Upper lobe of left lung (tissue), 6 donors: ENCODE data around the gene KMT5B. TPM values are rescaled to one million over a fixed set of nuclear protein-coding genes. Genes with fewer than 3 reads are reported as not detected.

Experiments
- ATAC-seq, 2 donors: fragments of 200-7000 bp; cut with Tn5 transposase; one replicate each; pipeline ENCODE4 v1.9.1; 2022; ENCODE audit warnings: mild to moderate bottlenecking in 2 of 2, moderate library complexity in 2 of 2; ENCODE audit not compliant: low FRiP score in 2 of 2
- DNase-seq, 2 donors: peaks; one replicate each; pipeline ENCODE4 v3.0.0-alpha.2; 2019 to 2020
- H3K27ac ChIP-seq, 4 donors: fragments of 200-600 bp; sonication (generic); one replicate each; pipeline ENCODE4 v1.5.1; 2016 to 2019
- H3K27me3 ChIP-seq, 4 donors: fragments of 200-600 bp; sonication (generic); one replicate each; pipeline ENCODE4 v1.5.1; 2017 to 2019
- H3K36me3 ChIP-seq, 4 donors: fragments of 200-600 bp; sonication (generic); one replicate each; pipeline ENCODE4 v1.5.1; 2016 to 2019
- H3K4me1 ChIP-seq, 4 donors: fragments of 200-600 bp; sonication (generic); one replicate each; pipeline ENCODE4 v1.5.1; 2018 to 2019
- H3K4me3 ChIP-seq, 4 donors: fragments of 200-600 bp; sonication (generic); one replicate each; pipeline ENCODE4 v1.5.1; 2017 to 2019; ENCODE audit warnings: mild to moderate bottlenecking in 2 of 4, moderate library complexity in 1 of 4
- H3K9me3 ChIP-seq, 4 donors: fragments of 200-600 bp; sonication (generic); one replicate each; pipeline ENCODE4 v1.5.1; 2018 to 2019
- CTCF ChIP-seq, 6 experiments: fragments of 450-650 bp in 4 of 6; fragments of 200-600 bp in 2 of 6; sonication (generic) in 2 of 6; IDR thresholded peaks; one replicate each; pipeline ENCODE4 v1.5.1; 2016 to 2019; ENCODE audit warnings: antibody characterized with exemption in 6 of 6
- EP300 ChIP-seq, 4 donors: sonication (generic); formaldehyde crosslinking; IDR thresholded peaks; one replicate each; pipeline ENCODE4 v1.5.1; 2017; ENCODE audit warnings: antibody characterized with exemption in 4 of 4, control low read depth in 2 of 4
- POLR2A ChIP-seq, 4 donors: fragments of 450-650 bp; IDR thresholded peaks; one replicate each; pipeline ENCODE4 v1.5.1; 2016 to 2017; ENCODE audit warnings: antibody characterized with exemption in 4 of 4, mild to moderate bottlenecking in 2 of 4
- POLR2AphosphoS5 ChIP-seq, 2 donors: sonication (generic); formaldehyde crosslinking; IDR thresholded peaks; one replicate each; pipeline ENCODE4 v1.5.1; 2017; ENCODE audit warnings: antibody characterized with exemption in 2 of 2
- WGBS, 2 donors: methylation state at CpG; one replicate each; pipeline ENCODE4 v1.1.5; 2017 to 2018; 5-methylcytosine and 5-hydroxymethylcytosine counted together
- total RNA-seq, 6 donors: library from RNA; depleted of rRNA in 4 of 6; stranded (reverse); fragments of >200 nt in 4 of 6; gene quantifications; one replicate each; pipeline versions ENCODE4 v1.1.0 to v1.2.1, GENCODE V29; 2016 to 2021
- donor health status: DM: no; HTN: no; CAD: no; lungs with moderate emphysema.
- donor health status: DM: no; HTN: yes; CAD: no; lungs with severe emphysema.

The KMT5B gene
- total RNA-seq, 6 donors from 2014 or later = 19.3 to 61.2 (median 41.0) TPM

- no peak for TF ChIP-seq EP300 (IDR thresholded peaks at IDR 0.05)
- TF ChIP-seq POLR2A (IDR thresholded peaks at IDR 0.05) = no peak
- TF ChIP-seq CTCF (IDR thresholded peaks at IDR 0.05) = no peak
- H3K27ac ChIP-seq = peak overlapping the region; percentile 4 to 86 (median 72)
- DNase-seq = no peak
Measured at GRCh38 chr11:68145120-68145866, 67.8 kb downstream of the KMT5B start.

GRCh38 chr11:68143310-68143689 lies 69.8 kb downstream of the KMT5B start:
- no peak for TF ChIP-seq EP300 (IDR thresholded peaks at IDR 0.05)
- TF ChIP-seq CTCF (IDR thresholded peaks at IDR 0.05) = no peak
- Histone ChIP-seq H3K27ac (peak overlapping the region in 1 of 4 donors; percentile 84), H3K27me3 (no peaks in the 10 kb centered on the region), H3K4me3 (no peak overlapping the region), H3K9me3 (no peaks in the 10 kb centered on the region), H3K4me1 (peaks cover 29 to 55% (median 45%) of the 10 kb centered on the region in 4 donors), H3K36me3 (no peaks in the 10 kb centered on the region)
- DNase-seq = no peak
- 81 to 87% methylated on average over 4 of the region's 4 CpGs for WGBS, 2 donors
- no peak for ATAC-seq

More at GRCh38 chr11:68145120-68145866, 67.8 kb downstream of the KMT5B start:
- Histone ChIP-seq H3K36me3 (no peaks in the 10 kb centered on the region), H3K4me3 (no peak overlapping the region), H3K27me3 (no peaks in the 10 kb centered on the region), H3K9me3 (no peaks in the 10 kb centered on the region), H3K4me1 (peaks cover 36 to 65% (median 52%) of the 10 kb centered on the region in 4 donors)
- no peak for ATAC-seq
- 77 to 87% methylated on average over 14 of the region's 14 CpGs for WGBS, 2 donors

DNA sequence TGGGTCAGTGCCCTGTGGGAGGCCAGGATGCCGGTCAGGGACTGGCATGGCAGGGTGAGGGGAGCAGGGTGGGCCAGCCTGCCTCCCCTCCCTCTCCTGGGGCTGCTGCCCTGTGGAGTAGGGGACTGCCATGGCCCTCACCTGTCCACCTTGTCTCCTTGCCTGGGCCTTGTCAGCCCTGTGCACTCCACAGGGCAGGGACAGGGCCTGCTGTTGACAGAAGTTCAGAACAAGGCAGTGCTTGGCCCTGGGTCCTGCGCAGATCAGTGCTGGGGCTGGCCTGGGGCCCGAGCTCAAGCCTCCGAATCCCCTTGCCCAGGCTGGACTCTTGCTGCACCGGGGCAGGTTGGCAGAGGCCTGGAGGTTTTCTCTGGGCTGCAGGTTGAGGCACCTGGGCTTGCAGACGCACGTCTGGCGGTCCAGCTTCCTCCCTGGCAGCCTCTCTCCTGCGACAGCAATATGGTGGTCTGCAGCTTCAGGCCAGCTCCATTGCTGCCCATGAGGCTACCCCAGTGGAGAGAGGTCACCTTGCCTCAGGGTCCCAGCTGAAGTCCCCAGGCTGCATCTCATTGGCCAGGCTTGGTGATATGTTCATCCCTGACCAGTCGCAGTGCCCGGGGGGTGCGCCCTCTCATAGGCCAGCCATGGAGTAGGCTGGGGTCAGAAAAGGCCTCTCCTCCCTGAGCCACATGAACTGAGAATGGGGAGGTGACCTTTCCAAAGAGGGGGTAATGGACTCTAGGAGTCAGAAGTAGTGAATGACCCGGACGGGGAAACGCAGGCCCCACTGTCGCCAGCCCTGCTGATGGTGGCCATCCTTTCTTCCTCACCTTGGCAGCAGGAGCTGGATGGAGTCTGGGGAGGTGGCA lies 70.4 kb downstream of the KMT5B start:
- Histone ChIP-seq H3K36me3 (no peaks in the 10 kb centered on the region), H3K4me1 (peaks cover 29 to 55% (median 45%) of the 10 kb centered on the region in 4 donors), H3K9me3 (no peaks in the 10 kb centered on the region), H3K4me3 (no peak overlapping the region), H3K27me3 (no peaks in the 10 kb centered on the region), H3K27ac (peak overlapping the region; percentile 8 to 84 (median 60))
- DNase-seq (no peak), ATAC-seq (no peak)
- TF ChIP-seq CTCF (IDR thresholded peaks at IDR 0.05) (no peak), EP300 (IDR thresholded peaks at IDR 0.05) (no peak), POLR2AphosphoS5 (IDR thresholded peaks at IDR 0.05) (no peak), POLR2A (IDR thresholded peaks at IDR 0.05) (no peak)
- WGBS, 2 donors = 84 to 88% methylated on average over 7 to 16 of the region's 16 CpGs

DNA sequence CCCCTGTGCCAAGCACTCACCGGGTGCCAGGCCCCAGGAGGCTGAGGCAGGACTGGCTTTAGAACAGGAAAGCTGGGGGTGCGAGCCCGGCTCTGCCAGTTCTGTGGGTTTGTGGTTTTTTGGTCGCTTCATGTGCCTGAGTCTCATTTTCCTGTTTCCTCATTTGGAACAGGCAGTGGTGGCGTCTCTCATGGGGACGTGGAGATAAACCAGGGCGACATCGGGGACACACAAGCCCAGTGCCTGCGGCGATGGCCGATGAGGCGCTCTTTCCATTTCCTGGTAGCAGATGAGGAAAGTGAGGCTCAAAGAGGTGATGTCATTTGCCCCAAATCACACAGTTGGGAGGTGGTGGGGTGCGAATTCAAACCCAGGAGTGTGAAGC lies 71.1 kb downstream of the KMT5B start:
- DNase-seq = peak in 1 of 2 donors; percentile 61
- ATAC-seq = peak; percentile 14 to 58

More for the DNA sequence above, 71.1 kb downstream of the KMT5B start:
- TF ChIP-seq CTCF (IDR thresholded peaks at IDR 0.05) (no peak), POLR2A (IDR thresholded peaks at IDR 0.05) (no peak), EP300 (IDR thresholded peaks at IDR 0.05) (no peak), POLR2AphosphoS5 (IDR thresholded peaks at IDR 0.05) (no peak)
- Histone ChIP-seq H3K36me3 (no peaks in the 10 kb centered on the region), H3K4me3 (no peak overlapping the region), H3K27ac (peak overlapping the region; percentile 8 to 84 (median 60)), H3K27me3 (no peaks in the 10 kb centered on the region), H3K4me1 (peaks cover 22 to 49% (median 40%) of the 10 kb centered on the region in 4 donors), H3K9me3 (no peaks in the 10 kb centered on the region)
- WGBS, 2 donors = 48 to 71% methylated on average over 12 to 13 of the region's 13 CpGs
